DOHH2 (cell line): ENCODE measurements around the gene LAMA4.
A peak's percentile ranks its signal among the peaks of the same experiment; 100 is the strongest.

Experiments used
- H3F3A ChIP-seq: fragments of 200-600 bp; sonication (generic), shearing (Covaris generic); 2 replicates; pipeline ENCODE4 v1.6.0; 2016; ENCODE audit warnings: antibody characterized with exemption, mild to moderate bottlenecking; ENCODE audit not compliant: control insufficient read depth, insufficient read depth
- H3K27ac ChIP-seq: fragments of 200-600 bp; sonication (generic); 2 replicates; pipeline ENCODE4 v1.5.1; 2014; ENCODE audit warnings: low read depth, mild to moderate bottlenecking, low read length, moderate library complexity
- H3K27me3 ChIP-seq: fragments of 200-600 bp; sonication (generic); 2 replicates; pipeline ENCODE4 v1.6.1; 2014; ENCODE audit warnings: mild to moderate bottlenecking, low read length, mixed read lengths; ENCODE audit not compliant: control insufficient read depth
- H3K36me3 ChIP-seq: fragments of 200-600 bp; sonication (generic); 2 replicates; pipeline ENCODE4 v1.6.1; 2014; ENCODE audit warnings: mild to moderate bottlenecking, low read length, moderate library complexity, mixed read lengths; ENCODE audit not compliant: control insufficient read depth
- H3K4me1 ChIP-seq: fragments of 200-600 bp; sonication (generic); 2 replicates; pipeline ENCODE4 v1.6.1; 2014; ENCODE audit warnings: mild to moderate bottlenecking, low read length, mixed read lengths; ENCODE audit not compliant: control insufficient read depth
- H3K4me2 ChIP-seq: fragments of 200-600 bp; sonication (generic); 2 replicates; pipeline ENCODE4 v1.6.0; 2014; ENCODE audit warnings: mild to moderate bottlenecking, low read length, moderate library complexity
- H3K4me3 ChIP-seq: fragments of 200-600 bp; sonication (generic); 2 replicates; pipeline ENCODE4 v1.5.1; 2014; ENCODE audit warnings: mild to moderate bottlenecking, low read length, mixed read lengths
- H3K79me2 ChIP-seq: fragments of 200-600 bp; sonication (generic); 2 replicates; pipeline ENCODE4 v1.6.1; 2014; ENCODE audit warnings: mild to moderate bottlenecking, low read length, mixed read lengths; ENCODE audit not compliant: control insufficient read depth
- H3K9me2 ChIP-seq: fragments of 200-600 bp; sonication (generic); replicated peaks from 2 replicates; pipeline ENCODE4 v1.6.1; 2014; ENCODE audit warnings: mild to moderate bottlenecking, low read length, mixed read lengths; ENCODE audit not compliant: control insufficient read depth
- H3K9me3 ChIP-seq: fragments of 200-600 bp; sonication (generic); 2 replicates; pipeline ENCODE4 v1.6.1; 2014; ENCODE audit warnings: antibody characterized with exemption, low read length, mixed read lengths; ENCODE audit not compliant: control insufficient read depth, insufficient read depth
- H4K20me1 ChIP-seq: fragments of 200-600 bp; sonication (generic); 2 replicates; pipeline ENCODE4 v1.6.0; 2014; ENCODE audit warnings: low read depth, mild to moderate bottlenecking, antibody characterized with exemption, low read length, moderate library complexity; ENCODE audit not compliant: control insufficient read depth, insufficient read depth
- EZH2phosphoT487 ChIP-seq: fragments of 200-600 bp; sonication (generic); IDR thresholded peaks from 2 replicates; pipeline ENCODE4 v1.6.1; 2017; ENCODE audit warnings: borderline replicate concordance, mild to moderate bottlenecking, antibody characterized with exemption, low read length, moderate library complexity, mixed read lengths
- TF ChIP-seq, protein P1 (sequence below): fragments of 200-600 bp; sonication (generic); IDR thresholded peaks from one replicate; pipeline ENCODE4 v1.5.1; 2014; ENCODE audit warnings: antibody characterized with exemption, mild to moderate bottlenecking, low read depth, low read length; ENCODE audit not compliant: poor library complexity, severe bottlenecking

The LAMA4 gene

DNA sequence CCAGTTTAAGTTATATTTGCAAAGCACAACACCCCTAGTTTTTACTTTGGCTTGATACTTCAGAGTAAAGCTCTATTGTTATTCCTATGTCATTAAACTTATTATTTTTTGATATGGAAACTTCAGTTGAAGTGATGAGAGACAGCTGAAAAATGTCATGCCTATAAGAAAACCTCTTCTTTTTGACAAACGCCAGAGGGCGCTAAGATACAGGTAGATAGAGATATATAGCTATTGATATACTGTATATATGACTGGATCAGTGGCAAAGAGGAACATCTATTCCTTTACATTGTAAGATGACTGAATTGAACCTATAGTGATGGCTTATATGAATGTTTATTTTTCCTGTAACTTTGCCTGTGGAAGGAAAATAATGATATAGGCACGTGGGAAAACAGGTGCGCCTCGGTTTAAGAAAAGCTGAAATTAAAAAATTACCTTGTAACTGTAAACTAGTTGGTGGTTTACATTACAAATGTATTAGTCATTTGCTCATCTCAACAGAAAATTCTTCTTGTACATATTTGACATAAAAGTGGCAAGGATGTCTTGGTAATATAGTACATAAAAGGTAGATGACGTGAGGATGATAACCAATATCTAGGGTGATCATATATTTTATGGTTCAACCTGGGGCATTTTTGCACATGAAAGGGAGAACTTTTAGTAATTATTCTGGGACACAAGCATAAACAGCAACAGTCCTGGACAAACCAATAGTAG is 74.1 kb downstream of the LAMA4 start:
- H3K4me2 ChIP-seq = no peak overlapping the region
- H3K9me2 ChIP-seq = no peaks in the 10 kb centered on the region
- no peak overlapping the region for H3K27ac ChIP-seq
- no peaks in the 10 kb centered on the region for H3K79me2 ChIP-seq
- no peaks in the 10 kb centered on the region for H3K36me3 ChIP-seq
- TF ChIP-seq EZH2phosphoT487 = no peak
- TF ChIP-seq, protein P1, sequence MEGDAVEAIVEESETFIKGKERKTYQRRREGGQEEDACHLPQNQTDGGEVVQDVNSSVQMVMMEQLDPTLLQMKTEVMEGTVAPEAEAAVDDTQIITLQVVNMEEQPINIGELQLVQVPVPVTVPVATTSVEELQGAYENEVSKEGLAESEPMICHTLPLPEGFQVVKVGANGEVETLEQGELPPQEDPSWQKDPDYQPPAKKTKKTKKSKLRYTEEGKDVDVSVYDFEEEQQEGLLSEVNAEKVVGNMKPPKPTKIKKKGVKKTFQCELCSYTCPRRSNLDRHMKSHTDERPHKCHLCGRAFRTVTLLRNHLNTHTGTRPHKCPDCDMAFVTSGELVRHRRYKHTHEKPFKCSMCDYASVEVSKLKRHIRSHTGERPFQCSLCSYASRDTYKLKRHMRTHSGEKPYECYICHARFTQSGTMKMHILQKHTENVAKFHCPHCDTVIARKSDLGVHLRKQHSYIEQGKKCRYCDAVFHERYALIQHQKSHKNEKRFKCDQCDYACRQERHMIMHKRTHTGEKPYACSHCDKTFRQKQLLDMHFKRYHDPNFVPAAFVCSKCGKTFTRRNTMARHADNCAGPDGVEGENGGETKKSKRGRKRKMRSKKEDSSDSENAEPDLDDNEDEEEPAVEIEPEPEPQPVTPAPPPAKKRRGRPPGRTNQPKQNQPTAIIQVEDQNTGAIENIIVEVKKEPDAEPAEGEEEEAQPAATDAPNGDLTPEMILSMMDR = peak; percentile 59
- H3K4me3 ChIP-seq = no peak overlapping the region
- H3K4me1 ChIP-seq = no peaks in the 10 kb centered on the region
- no peaks in the 10 kb centered on the region for H3K9me3 ChIP-seq
- H3K27me3 ChIP-seq = peaks cover 6% of the 10 kb centered on the region
- H4K20me1 ChIP-seq = no peaks in the 10 kb centered on the region
- H3F3A ChIP-seq = no peaks in the 10 kb centered on the region

DNA sequence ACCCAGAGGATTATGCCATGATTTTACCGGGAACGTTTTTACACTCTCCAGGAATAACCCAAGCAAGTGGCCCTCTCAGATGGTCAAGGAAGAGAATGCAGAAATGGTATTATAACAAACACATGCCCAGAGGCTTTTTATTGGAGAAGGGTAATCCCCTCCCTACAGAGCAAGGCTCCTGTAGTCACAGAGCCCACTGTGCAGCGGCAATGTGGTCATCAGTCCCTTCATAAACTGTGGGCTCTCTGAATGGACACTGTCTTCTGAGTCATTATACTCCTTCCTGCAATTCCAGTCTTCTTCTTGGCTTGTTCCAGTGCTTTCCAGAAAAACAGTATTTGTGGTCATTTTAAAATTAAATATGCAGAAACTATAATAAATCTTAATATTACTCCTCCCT is 74.7 kb downstream of the LAMA4 start:
- Histone ChIP-seq H3K4me2 (no peak overlapping the region), H3K4me1 (no peaks in the 10 kb centered on the region), H3K36me3 (no peaks in the 10 kb centered on the region), H3K27ac (no peak overlapping the region), H3K9me3 (no peaks in the 10 kb centered on the region), H4K20me1 (no peaks in the 10 kb centered on the region), H3K4me3 (no peak overlapping the region), H3K27me3 (peaks cover 10% of the 10 kb centered on the region), H3F3A (no peaks in the 10 kb centered on the region), H3K9me2 (no peaks in the 10 kb centered on the region), H3K79me2 (no peaks in the 10 kb centered on the region)
- TF ChIP-seq EZH2phosphoT487 = no peak
- TF ChIP-seq, protein P1 = no peak

DNA sequence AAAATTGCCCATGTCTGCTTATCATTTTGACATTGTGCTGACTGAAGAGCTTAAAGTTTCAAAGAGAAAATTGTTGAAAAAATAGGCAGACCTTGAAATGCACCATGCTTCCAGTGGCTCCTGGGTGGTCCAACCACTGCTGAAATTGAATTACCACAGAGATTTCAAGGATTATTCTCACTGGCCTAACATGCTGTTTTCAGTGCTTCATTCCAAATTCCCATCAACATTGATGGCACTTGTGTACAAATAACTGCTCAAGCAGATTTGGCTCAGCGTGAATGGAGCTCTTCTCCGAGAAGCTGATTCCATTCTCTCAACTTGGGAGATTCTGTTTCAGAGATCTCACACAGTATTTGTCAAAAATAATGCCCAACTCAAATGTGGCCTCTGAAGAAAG is 75.5 kb downstream of the LAMA4 start:
- Histone ChIP-seq H4K20me1 (no peaks in the 10 kb centered on the region), H3K27me3 (peaks cover 13% of the 10 kb centered on the region), H3K9me3 (no peaks in the 10 kb centered on the region), H3K9me2 (no peaks in the 10 kb centered on the region), H3K27ac (no peak overlapping the region), H3K79me2 (no peaks in the 10 kb centered on the region), H3K4me1 (no peaks in the 10 kb centered on the region), H3K4me2 (no peak overlapping the region), H3K36me3 (no peaks in the 10 kb centered on the region), H3K4me3 (no peak overlapping the region), H3F3A (no peaks in the 10 kb centered on the region)
- no peak for TF ChIP-seq EZH2phosphoT487
- TF ChIP-seq, protein P1 = no peak
